ENCODE results near the gene RXFP1.

GRCh38 chr4:158484173-158484885 lies 37.4 kb upstream of the RXFP1 start:
- no peak for TF ChIP-seq CTCF (IDR thresholded peaks at IDR 0.05; ENCODE audit: borderline replicate concordance, extremely low read depth, low read length, poor library complexity, severe bottlenecking)
- TF ChIP-seq EZH2 (IDR thresholded peaks at IDR 0.05; ENCODE audit: borderline replicate concordance, low read depth, low read length, severe bottlenecking): no peak

All from DND-41 (cell line).